ENCODE results near the gene SMIM29.

Gene SMIM29

DNA sequence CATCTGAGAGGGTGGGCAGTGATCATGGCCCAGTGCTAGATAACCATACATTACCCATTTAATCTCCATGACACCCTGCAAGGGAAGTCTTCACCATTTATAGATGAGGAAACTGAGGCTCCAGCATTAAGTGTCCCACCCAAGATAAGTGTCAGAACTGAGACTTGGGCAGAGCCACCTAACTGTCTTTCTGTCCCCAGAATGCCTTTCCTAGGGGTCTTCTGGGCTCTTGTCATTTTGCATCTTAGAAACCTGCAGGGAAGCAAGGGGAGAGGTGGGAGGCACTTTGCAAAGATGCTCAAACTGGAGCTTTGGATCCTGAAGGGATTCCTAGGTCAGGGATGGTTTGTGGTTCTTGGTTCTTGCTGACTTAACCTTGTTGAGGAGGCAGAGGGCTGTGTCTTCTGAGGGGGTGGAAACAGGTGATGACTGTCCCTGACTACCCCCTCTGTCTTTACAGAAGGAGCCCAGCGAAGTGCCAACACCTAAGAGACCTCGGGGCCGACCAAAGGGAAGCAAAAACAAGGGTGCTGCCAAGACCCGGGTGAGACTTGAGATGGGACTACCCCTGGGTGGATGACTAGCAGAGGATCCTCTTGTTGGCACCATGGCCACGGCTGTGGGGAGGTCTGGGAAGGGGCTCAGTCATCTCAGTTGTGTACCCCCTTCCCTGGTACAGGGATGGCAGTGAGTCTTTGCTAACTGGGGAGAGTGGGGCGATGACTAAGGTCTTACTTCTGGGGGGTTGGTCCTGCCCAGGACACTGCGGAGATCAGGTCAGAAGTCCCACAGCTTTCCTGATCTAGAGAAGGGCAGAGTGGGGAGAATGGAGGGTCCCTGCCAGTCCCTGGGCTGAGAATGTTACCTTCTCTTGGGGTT is 6.3 kb downstream of the SMIM29 start:
- TF ChIP-seq, protein P1, sequence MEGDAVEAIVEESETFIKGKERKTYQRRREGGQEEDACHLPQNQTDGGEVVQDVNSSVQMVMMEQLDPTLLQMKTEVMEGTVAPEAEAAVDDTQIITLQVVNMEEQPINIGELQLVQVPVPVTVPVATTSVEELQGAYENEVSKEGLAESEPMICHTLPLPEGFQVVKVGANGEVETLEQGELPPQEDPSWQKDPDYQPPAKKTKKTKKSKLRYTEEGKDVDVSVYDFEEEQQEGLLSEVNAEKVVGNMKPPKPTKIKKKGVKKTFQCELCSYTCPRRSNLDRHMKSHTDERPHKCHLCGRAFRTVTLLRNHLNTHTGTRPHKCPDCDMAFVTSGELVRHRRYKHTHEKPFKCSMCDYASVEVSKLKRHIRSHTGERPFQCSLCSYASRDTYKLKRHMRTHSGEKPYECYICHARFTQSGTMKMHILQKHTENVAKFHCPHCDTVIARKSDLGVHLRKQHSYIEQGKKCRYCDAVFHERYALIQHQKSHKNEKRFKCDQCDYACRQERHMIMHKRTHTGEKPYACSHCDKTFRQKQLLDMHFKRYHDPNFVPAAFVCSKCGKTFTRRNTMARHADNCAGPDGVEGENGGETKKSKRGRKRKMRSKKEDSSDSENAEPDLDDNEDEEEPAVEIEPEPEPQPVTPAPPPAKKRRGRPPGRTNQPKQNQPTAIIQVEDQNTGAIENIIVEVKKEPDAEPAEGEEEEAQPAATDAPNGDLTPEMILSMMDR (IDR thresholded peaks at IDR 0.05) = no peak

DNA sequence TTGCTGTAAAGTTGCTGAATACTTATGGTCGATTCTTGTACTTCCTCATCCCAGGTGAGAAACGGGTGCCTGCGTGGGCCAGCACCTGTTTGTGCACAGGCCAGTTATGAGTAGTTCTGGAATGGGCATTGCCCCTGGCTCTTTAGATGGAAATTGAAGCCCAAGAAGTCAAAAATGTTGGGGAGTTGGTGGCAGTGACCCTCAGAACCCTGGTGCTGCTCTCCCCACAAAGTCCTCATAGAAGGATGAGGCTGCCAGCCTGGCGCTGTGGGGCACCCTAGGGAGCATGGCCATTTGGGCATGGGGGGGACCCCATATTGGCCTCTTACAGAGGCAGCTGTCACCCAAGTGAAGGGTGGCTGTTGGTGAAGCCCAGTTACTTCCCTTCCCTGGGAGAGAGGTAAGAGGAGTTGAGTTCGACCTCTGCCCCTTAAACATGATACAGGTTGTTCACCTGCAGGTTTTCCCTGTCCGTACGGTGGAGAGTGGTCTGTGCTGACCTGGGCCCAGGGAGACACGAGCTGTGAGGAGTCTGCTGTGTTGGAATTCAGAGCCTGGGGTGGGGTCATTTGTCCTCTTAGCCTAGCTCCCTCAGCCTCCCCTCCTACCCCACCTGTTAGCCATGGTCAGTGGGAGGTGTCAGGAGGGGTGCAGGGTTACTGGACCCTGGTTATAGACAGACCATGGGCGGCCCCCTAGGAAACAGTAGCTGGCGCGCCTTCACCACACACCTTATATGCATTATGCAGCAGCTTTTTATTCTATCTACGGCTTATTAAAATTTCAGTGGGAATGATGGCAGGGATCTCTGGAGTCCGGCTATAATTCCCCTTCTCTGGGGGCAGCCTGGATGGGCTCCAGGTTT is 7.2 kb downstream of the SMIM29 start:
- TF ChIP-seq, protein P1 (IDR thresholded peaks at IDR 0.05) = no peak

DNA sequence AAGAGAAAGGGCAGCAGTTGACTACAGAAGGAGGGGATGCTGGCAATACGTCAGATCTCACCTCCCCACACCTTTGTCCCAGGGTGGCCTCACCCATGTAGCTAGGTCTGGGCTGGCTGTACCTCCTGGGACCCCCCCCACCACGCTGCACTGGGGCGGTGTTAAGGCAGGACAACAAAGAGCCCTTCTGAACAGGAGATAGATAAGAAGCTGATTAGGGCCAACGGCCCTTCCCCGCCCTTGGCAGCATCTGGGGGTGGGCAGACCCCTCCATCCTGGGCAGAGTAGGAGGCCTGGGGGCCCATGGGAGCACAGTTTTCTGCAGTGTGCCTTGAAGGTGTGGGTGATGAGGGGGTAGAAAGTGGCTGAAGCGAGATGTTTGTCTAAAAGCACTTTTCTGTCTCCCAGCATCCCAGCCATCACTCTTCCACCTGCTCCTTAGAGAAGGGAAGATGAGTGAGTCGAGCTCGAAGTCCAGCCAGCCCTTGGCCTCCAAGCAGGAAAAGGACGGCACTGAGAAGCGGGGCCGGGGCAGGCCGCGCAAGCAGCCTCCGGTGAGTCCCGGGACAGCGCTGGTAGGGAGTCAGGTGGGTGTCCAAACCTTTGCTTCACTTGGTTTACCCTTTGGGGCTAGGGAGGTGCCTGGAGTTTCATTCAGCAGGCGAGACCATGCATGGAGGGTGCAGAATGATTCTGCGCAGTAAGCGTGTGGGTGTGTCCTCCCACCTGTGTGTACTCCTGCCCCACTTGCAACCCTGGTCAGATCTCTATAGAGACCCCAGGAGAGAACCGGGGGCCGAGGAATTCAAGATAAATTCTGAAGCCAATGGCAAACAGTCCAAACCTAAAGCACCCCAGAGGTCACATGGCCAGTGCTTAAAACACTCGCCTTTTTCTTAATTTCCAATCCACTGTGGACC is 8.2 kb downstream of the SMIM29 start:
- TF ChIP-seq, protein P1 (IDR thresholded peaks at IDR 0.05) = no peak

DNA sequence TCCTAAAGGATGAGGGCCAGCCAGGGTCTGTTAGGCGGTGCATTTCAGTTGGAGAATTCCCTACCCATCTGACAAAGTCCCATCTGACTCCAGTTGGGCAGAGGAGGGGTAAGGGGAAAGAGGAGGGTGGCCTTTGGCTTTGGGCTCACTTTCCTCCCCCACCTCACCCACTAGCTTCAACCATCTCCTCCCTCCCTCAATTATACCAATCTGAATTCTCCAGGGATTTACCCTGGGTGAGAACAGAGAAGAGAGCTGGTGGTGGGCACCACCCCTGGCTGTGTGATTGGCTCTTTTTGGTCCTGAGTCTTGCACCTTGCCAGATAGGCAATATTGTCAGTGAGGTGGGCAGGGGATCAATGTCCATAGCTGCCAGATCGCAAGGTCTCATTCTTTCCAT is 8.9 kb downstream of the SMIM29 start:
- TF ChIP-seq, protein P1 (IDR thresholded peaks at IDR 0.05) = no peak

DNA sequence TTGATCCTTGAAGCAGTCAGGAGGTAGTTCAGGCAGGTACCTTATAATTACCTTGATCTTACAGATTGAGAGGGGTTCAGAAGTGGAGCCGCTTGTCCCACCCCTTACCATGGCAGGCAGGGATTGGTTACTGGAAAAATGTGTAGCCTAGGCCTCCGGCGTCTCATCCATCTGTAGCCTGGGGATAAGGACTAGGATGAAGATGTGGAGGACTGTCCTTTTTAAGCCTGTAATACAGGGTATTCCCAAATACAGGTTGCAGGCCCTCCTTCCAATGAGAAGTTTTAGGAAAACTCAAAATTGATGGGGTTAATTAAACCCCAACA is 9.3 kb downstream of the SMIM29 start:
- TF ChIP-seq, protein P1 (IDR thresholded peaks at IDR 0.05) = no peak

DNA sequence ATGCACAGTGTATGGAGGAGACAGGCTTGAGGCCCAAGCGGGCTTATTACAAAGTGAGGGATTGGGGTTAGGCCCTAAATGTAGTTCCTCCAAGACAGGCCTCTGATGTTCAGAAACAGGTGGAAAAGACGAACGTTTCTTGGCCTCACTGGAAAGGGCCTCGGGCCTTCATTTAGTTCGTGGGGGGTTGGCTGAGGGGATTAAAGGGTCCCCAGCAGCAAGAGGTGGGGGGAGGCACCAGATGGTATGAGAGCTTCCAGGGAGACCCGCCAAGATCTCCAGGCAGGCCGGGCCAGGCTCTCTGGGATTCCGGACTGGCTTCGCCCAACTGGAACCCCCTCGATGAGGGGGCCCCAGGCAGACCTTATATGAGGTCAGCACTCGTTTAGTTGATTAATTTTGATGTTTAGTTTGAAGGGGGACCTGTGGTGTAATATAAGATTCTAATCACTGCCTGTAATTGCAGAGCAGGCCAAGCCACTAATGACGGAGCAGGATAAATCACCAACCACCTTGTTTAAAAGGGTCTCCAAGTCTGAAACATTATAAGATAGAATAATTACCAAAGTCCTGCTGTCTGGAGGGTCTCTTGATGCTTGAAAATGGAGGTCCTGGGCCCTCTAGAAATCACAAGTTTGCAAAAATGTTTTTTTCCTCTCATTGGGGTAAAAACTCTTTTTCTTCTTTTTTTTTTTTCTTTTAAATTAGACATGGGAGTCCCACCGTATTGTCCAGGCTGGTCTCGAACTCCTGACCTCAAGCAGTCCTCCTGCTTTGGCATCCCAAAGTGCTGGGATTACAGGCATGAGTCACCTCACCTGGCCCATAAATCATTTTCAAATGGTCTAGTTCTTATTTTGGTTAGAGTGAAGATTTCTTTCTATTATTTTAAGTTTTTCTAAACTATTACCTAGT is 10.0 kb downstream of the SMIM29 start:
- TF ChIP-seq, protein P1 (IDR thresholded peaks at IDR 0.05) = no peak
